Measurements from ENCODE around the gene THSD4.

Gene THSD4

GRCh38 chr15:71577071-71577470, 461.8 kb downstream of the THSD4 start:
- no peak for DNase-seq (ENCODE audit: low read depth in 2 of 2)

GRCh38 chr15:71581398-71581930, 466.2 kb downstream of the THSD4 start:
- no peak for DNase-seq (ENCODE audit: low read depth in 2 of 2)

- no peak for DNase-seq (ENCODE audit: low read depth in 2 of 2)
Observed at GRCh38 chr15:71585159-71585558, 469.9 kb downstream of the THSD4 start.

GRCh38 chr15:71586463-71586862, 471.2 kb downstream of the THSD4 start:
- no peak for DNase-seq (ENCODE audit: low read depth in 2 of 2)

- no peak for DNase-seq (ENCODE audit: low read depth in 2 of 2)
Observed at GRCh38 chr15:71588746-71589145, 473.5 kb downstream of the THSD4 start.

GRCh38 chr15:71591057-71591456, 475.8 kb downstream of the THSD4 start:
- DNase-seq (ENCODE audit: low read depth in 2 of 2) = no peak

- DNase-seq (ENCODE audit: low read depth in 2 of 2) = no peak
Observed at GRCh38 chr15:71592203-71592602, 476.9 kb downstream of the THSD4 start.

GRCh38 chr15:71595846-71596553, 480.7 kb downstream of the THSD4 start:
- no peak for DNase-seq (ENCODE audit: low read depth in 2 of 2)

- DNase-seq (ENCODE audit: low read depth in 2 of 2) = no peak
Observed at GRCh38 chr15:71596672-71597071, 481.4 kb downstream of the THSD4 start.

- DNase-seq (ENCODE audit: low read depth in 2 of 2) = no peak
Observed at GRCh38 chr15:71597126-71597525, 481.9 kb downstream of the THSD4 start.

- no peak for DNase-seq (ENCODE audit: low read depth in 2 of 2)
Observed at GRCh38 chr15:71597637-71598036, 482.4 kb downstream of the THSD4 start.

- no peak for DNase-seq (ENCODE audit: low read depth in 2 of 2)
Observed at GRCh38 chr15:71598741-71599140, 483.5 kb downstream of the THSD4 start.

- DNase-seq (ENCODE audit: low read depth in 2 of 2) = no peak
Observed at GRCh38 chr15:71599418-71600151, 484.3 kb downstream of the THSD4 start.

GRCh38 chr15:71600237-71600636, 485.0 kb downstream of the THSD4 start:
- DNase-seq (ENCODE audit: low read depth in 2 of 2) = no peak

- no peak for DNase-seq (ENCODE audit: low read depth in 2 of 2)
Observed at GRCh38 chr15:71601038-71601834, 486.0 kb downstream of the THSD4 start.

- DNase-seq (ENCODE audit: low read depth in 2 of 2) = no peak
Observed at GRCh38 chr15:71603379-71603778, 488.1 kb downstream of the THSD4 start.

GRCh38 chr15:71607383-71607782, 492.1 kb downstream of the THSD4 start:
- DNase-seq (ENCODE audit: low read depth in 2 of 2) = no peak

- DNase-seq (ENCODE audit: low read depth in 2 of 2) = no peak
Observed at GRCh38 chr15:71610728-71611552, 495.7 kb downstream of the THSD4 start.

GRCh38 chr15:71611553-71612396, 496.5 kb downstream of the THSD4 start:
- DNase-seq (ENCODE audit: low read depth in 2 of 2) = no peak

- DNase-seq (ENCODE audit: low read depth in 2 of 2) = no peak
Observed at GRCh38 chr15:71612397-71612722, 497.1 kb downstream of the THSD4 start.

GRCh38 chr15:71612869-71613268, 497.6 kb downstream of the THSD4 start:
- DNase-seq (ENCODE audit: low read depth in 2 of 2) = no peak

All from stimulated activated CD4-positive, alpha-beta T cell treated with anti-CD3 and anti-CD28 coated beads, Interleukin-1b, Interleukin-23, amount 100 ng/mL, for 1 hour (primary cell).